VCaP (cell line): ENCODE results near the gene GAS2L2.

ENCODE experiments used
- H3K27ac ChIP-seq: fragments of 450-650 bp; 2 replicates; pipeline ENCODE4 v1.5.1; 2017
- TF ChIP-seq, protein P1 (sequence below): fragments of 450-650 bp; conservative IDR thresholded peaks from 2 replicates; pipeline ENCODE4 v1.5.1; 2017; ENCODE audit warnings: mild to moderate bottlenecking, moderate library complexity

GAS2L2 gene

DNA sequence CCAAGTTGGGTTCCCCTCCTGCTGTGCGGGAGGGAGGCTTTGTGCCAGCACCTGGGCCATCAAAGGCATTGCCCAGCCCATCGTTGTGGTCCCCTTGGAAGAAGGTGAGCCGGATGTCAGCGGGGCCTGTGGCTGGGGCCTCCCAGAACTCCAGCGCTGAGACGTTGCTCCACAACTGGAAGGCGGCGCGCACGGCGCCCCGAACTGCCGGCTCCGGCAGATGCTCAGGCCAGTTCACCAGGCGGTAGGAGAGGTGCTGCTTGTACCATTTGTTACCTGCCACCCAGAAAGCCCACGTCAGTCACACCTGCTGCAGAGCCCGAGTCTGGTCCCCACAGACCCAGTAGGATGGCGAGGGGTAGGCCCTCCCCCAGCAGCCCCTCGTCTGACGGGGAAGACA lies 20.1 kb upstream of the GAS2L2 start:
- no peak overlapping the region for H3K27ac ChIP-seq
- TF ChIP-seq, protein P1, sequence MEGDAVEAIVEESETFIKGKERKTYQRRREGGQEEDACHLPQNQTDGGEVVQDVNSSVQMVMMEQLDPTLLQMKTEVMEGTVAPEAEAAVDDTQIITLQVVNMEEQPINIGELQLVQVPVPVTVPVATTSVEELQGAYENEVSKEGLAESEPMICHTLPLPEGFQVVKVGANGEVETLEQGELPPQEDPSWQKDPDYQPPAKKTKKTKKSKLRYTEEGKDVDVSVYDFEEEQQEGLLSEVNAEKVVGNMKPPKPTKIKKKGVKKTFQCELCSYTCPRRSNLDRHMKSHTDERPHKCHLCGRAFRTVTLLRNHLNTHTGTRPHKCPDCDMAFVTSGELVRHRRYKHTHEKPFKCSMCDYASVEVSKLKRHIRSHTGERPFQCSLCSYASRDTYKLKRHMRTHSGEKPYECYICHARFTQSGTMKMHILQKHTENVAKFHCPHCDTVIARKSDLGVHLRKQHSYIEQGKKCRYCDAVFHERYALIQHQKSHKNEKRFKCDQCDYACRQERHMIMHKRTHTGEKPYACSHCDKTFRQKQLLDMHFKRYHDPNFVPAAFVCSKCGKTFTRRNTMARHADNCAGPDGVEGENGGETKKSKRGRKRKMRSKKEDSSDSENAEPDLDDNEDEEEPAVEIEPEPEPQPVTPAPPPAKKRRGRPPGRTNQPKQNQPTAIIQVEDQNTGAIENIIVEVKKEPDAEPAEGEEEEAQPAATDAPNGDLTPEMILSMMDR, result no peak

DNA sequence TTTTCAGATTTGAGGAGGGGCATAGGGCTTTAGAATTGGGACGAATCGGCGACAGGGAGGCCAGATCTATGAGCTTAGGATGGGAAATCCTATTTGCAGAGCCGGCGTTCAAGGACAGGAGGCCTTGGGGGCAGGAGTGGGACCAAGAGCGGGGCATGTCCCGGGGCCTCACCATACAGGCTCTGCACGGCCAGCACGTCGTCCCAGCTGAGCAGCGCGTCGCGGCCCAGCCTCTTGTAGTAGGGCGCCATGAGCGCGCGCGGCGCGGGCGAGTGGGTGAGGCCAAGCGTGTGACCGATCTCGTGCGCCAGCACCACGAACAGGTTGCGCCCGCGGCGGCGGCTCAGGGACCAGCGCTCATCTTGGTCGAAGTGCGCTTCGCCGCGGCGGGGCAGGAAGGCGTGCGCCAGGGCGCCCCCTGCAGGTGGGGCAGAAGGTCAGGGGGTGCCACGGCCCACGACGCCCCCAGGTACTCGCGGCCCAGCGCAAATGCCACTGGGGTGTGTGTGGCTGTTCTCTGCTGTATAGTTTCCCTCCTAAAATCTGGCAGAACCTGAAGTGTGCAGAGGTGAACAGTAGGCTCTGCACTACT lies 17.0 kb upstream of the GAS2L2 start:
- TF ChIP-seq, protein P1, result peak; percentile 55
- H3K27ac ChIP-seq, result no peak overlapping the region

DNA sequence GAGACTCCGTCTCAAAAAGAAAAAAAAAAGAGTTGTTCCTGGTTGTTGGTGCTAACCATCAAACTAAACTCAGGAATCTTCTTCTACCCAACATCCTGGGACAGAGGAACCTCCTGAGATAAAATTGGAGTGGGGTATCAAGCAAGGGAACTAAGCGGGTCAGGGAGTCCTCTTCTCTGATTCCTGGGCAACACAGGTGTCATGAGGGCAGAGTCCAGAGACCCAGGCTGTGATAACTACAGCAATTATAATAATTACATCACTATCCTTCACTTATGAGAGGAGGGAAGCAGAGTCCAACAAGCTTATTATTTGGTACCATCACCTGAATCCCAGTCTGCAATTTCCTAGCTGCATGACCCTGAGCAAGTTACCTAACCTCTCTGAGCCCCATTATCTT lies 15.8 kb upstream of the GAS2L2 start:
- TF ChIP-seq, protein P1, result no peak
- H3K27ac ChIP-seq, result no peak overlapping the region

DNA sequence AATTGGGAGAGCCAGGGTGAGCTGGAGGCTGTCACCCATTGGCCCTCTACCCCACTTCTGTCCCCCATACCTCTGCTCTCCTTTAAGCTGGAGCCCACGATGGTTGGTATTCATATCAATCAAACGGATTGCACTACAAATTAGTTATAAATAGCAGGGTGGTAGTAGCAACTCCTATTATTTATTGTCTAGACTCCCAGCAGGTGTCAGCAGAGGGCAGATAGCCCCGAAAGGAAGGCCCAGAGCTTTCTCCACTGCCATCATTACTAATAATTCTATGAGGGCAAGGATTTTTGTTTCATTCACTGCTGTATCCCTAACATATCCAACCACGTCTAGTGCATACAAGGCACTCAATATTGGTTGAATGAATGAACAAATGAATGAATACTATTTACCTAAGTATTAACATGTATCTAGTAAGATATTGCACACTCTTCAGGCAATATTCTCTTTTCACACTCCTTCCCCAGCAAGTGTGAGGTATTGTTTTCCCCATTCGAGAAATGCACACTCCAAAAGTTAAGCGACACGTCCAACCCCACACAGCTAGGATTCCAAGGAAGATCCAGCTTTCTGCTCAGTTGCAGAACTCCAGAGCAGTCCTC lies 14.0 kb upstream of the GAS2L2 start:
- TF ChIP-seq, protein P1, result peak; percentile 98

DNA sequence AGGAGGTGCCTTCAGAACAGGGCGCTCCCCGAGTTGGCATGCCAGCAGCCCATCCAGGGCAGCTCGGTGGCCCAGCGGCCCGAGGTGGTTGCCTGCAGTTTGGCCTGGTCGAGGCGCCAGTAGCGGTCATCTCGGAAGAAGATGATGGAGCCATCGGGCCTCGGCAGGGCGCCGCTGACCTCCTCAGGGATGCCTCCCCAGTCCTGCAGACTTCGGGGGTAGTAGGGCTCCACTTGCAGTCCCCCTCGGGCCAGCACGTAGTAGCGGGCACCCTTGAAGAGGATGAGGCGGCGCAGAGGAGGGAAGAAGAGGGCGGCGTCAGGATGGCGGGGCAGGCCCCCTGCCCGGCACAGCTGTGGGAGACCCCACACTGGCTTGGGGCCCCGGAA lies 13.4 kb upstream of the GAS2L2 start:
- TF ChIP-seq, protein P1, result no peak
- H3K27ac ChIP-seq, result peak overlapping the region; percentile 7; the same call in 1 of the 2 replicates

More for the DNA sequence above, 14.0 kb upstream of the GAS2L2 start:
- peak overlapping the region; percentile 7; the same call in 1 of the 2 replicates for H3K27ac ChIP-seq

DNA sequence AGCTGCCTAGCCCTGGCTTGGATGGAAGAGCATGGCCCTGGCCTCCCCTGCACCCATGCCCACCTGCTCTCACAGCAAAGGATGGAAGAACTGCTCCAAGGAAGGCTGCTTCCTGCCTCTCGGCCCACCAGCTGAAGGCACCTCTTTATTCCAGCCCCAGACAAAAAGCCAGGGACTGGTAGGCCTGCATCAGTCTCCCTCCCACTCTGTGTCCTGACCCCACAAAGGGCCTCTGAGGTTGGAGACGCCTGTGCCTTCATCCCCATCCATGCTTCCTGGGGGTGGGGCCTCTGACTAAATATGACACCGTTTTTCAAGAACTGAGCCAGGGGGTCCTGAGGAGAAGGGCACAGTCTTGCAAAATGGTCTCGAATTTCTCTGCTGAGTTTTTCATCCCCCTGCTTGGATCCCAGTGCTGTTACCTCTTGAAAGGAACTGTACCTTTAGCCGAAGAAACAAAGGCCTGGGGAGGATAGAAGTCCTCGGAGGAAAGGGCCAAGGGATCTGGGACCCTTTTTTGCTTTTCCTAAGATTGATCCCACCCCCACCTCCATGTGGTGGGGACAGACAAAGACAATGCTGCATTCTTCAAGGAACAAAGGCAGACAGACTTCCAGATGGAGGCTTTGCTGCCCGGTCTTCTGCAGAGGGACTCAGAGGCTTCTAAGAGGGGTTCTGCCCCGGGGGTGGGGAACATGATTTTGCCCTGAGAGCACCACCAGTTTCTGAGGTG lies 12.9 kb upstream of the GAS2L2 start:
- TF ChIP-seq, protein P1, result no peak
- H3K27ac ChIP-seq, result peak overlapping the region; percentile 96; the same call in 1 of the 2 replicates

DNA sequence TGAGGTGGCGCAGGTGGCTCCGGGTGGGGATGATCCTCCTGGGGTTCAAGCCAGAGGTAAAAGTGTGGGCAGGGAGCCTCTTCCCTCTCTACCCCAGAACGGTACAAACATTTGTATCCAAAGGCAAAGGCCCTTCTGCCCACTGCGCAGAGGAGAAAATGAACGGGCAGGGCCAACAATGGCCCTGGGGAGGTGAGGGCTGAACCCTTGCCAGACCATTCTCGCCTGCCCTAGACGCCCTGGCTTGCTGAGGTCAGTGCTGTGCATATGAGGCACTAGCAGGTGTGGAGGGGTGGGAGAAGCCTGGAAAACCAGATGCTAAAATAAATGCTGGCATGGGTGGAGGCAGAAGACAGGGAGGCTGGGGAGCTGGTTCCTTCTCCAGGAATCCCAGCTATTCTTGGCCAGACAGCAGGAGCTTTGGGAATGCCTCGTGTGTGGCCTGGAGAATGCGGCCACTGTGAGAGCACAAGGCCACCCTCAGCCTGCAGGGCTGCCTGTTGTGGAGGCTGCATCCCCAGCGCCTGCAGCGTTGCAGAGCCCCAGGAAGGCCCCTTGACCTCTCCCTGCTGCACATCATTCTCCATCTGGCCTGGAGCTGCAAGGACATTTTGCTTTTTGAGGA lies 12.2 kb upstream of the GAS2L2 start:
- TF ChIP-seq, protein P1, result no peak
- peak overlapping the region; percentile 96 for H3K27ac ChIP-seq
